GM18502 (cell line): ENCODE data around the gene CCDC3.

Source experiments
- ATAC-seq: cut with Tn5 transposase; IDR thresholded peaks from one replicate; pipeline ENCODE4 v1.9.1; 2021; ENCODE audit warnings: mild to moderate bottlenecking; ENCODE audit not compliant: unreplicated experiment, poor library complexity

Gene CCDC3

DNA sequence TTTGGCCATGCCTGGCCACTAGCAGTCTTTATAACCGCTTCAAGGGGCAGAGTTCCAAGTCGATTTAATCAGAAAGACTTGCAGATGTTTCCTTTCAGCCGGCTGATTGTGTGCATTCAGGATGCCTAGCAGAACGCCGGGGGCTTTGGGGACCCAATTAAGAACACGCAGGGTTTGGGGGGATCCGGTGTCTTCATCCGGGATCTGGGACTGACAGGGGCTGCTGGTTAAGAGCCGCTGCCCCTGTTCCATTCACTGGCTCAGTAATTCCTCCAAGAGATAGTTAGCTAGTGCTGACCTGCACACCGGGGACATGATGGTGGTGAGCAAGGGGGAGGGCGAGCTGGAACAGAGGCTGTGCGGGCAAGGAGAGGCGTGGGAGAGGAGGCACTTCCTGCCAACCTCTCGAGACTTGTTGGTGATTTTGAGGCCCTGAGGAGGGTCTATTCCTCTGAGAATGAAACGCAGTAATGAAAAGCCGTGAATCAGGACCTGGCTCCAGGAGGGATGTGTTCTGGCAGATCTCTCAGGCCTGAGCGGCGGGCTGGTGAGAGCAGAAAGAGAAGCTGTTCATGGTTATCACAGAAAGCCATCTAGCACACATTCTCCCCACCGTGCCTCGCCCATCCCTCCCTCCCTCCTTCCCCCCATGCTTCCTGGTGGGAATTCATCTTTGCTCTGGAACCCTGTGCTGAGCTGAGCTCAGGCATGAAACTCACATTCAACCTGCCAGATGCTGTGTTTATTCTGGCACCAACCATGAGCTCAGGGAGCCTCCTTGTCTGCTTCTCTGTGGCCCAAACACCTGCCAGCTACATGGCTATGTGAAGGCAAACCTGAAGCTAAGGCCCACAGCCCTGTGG, 152.0 kb downstream of the CCDC3 start:
- no peak for ATAC-seq

GRCh38 chr10:12848439-12849173, 152.9 kb downstream of the CCDC3 start:
- no peak for ATAC-seq

GRCh38 chr10:12847361-12847975, 154.0 kb downstream of the CCDC3 start:
- no peak for ATAC-seq

GRCh38 chr10:12846718-12847117, 154.8 kb downstream of the CCDC3 start:
- ATAC-seq, result no peak
